OCI-LY1 (cell line): Measurements from ENCODE around the gene MX2.

ENCODE experiments used
- EZH2 ChIP-seq: fragments of 200-600 bp; sonication (generic), shearing (Covaris generic); IDR thresholded peaks from 2 replicates; pipeline ENCODE4 v1.8.0; 2017; ENCODE audit warnings: borderline replicate concordance, mixed run types, mild to moderate bottlenecking, antibody characterized with exemption, low read length, moderate library complexity, mixed read lengths
- TF ChIP-seq, protein P1 (sequence below): fragments of 200-600 bp; sonication (generic), shearing (Covaris generic); IDR thresholded peaks from 2 replicates; pipeline ENCODE4 v1.5.1; 2017; ENCODE audit warnings: mild to moderate bottlenecking, antibody characterized with exemption, low read length, moderate library complexity, mixed read lengths

DNA sequence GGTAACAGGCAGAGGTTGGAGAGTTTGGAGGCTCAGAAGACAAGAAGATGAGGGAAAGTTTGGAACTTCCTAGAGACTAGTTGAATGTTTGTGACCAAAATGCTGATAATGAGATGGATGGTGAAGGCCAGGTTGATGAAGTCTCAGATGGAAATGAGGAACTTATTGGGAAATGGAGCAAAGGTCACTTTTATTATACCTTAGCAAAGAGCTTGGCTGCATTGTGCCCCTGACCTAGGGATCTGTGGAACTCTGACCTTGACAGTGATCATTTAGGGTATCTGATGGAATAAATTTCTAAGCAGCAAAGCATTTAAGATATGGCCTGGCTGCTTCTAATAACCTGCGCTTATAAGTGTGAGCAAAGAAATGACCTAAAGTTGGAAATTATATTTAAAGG is 28.1 kb upstream of the MX2 start:
- TF ChIP-seq, protein P1, sequence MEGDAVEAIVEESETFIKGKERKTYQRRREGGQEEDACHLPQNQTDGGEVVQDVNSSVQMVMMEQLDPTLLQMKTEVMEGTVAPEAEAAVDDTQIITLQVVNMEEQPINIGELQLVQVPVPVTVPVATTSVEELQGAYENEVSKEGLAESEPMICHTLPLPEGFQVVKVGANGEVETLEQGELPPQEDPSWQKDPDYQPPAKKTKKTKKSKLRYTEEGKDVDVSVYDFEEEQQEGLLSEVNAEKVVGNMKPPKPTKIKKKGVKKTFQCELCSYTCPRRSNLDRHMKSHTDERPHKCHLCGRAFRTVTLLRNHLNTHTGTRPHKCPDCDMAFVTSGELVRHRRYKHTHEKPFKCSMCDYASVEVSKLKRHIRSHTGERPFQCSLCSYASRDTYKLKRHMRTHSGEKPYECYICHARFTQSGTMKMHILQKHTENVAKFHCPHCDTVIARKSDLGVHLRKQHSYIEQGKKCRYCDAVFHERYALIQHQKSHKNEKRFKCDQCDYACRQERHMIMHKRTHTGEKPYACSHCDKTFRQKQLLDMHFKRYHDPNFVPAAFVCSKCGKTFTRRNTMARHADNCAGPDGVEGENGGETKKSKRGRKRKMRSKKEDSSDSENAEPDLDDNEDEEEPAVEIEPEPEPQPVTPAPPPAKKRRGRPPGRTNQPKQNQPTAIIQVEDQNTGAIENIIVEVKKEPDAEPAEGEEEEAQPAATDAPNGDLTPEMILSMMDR: no peak
- TF ChIP-seq EZH2: no peak
